Measurements from ENCODE around the gene CSMD2. TPM values are rescaled to one million over a fixed set of nuclear protein-coding genes. Genes with fewer than 3 reads are reported as not detected.

Gene CSMD2
- total and polyA plus RNA-seq, 2 of the 8 experiments (the other 6 are each of a cell fraction or from before 2014, with no cell fraction given): 7.0 to 14.7 TPM

- no peak overlapping the region for H2AFZ ChIP-seq (ENCODE audit: low read length)
- no peaks in the 10 kb centered on the region for H3K27me3 ChIP-seq (replicated peaks in 1 of 4; ENCODE audit: control insufficient read depth in 3 of 4, extremely low read depth in 1 of 4, insufficient read depth in 3 of 4, low read length in 3 of 4)
- no peak for FAIRE-seq
- WGBS, 2 experiments (ENCODE audit: extremely low coverage in 1 of 2, insufficient coverage in 1 of 2, insufficient read length in 1 of 2, insufficient replicate concordance in 2 of 2, low coverage in 1 of 2, low lambda C conversion rate in 2 of 2, missing lambda C conversion rate in 1 of 2): 76% methylated on average over 6 of the region's 6 CpGs; no CpG with 5 or more reads in 1 of the 2 experiments
- H3K4me2 ChIP-seq (ENCODE audit: insufficient read depth in 1 of 2, low read depth in 2 of 2, low read length in 2 of 2): no peak overlapping the region
- H4K20me1 ChIP-seq (replicated peaks in 1 of 2; ENCODE audit: control insufficient read depth in 1 of 2, insufficient read depth in 2 of 2, low read length in 2 of 2): no peaks in the 10 kb centered on the region
- H3K9ac ChIP-seq (replicated peaks in 1 of 4; ENCODE audit: extremely low read depth in 1 of 4, low read depth in 3 of 4, low read length in 3 of 4): no peak overlapping the region
- no peaks in the 10 kb centered on the region for H3K79me2 ChIP-seq (ENCODE audit: control insufficient read depth in 1 of 2, insufficient read depth in 2 of 2, low read length in 2 of 2)
- no peak overlapping the region for H3K27ac ChIP-seq (ENCODE audit: low read depth, low read length)
- no peaks in the 10 kb centered on the region for H3K79me1 ChIP-seq (ENCODE audit: low read depth, low read length)
- H4K5ac ChIP-seq (ENCODE audit: insufficient read length, low read depth, low read length): no peak overlapping the region
- no peaks in the 10 kb centered on the region; a peak in 2 of 8 replicates for H3K36me3 ChIP-seq (ENCODE audit: control insufficient read depth in 2 of 4, insufficient read depth in 4 of 4, low read length in 3 of 4)
- no peak overlapping the region for H2AK5ac ChIP-seq (ENCODE audit: low read depth, low read length)
- no peak overlapping the region for H3K4ac ChIP-seq (replicated peaks; ENCODE audit: insufficient read length, low read depth, low read length)
- no peak overlapping the region for H2BK15ac ChIP-seq (ENCODE audit: low read length)
- DNase-seq (ENCODE audit: low read depth in 1 of 2, low spot score in 2 of 2): no peak
- H4K91ac ChIP-seq (replicated peaks; ENCODE audit: insufficient read length, low read length): no peak overlapping the region
- H3K18ac ChIP-seq (ENCODE audit: extremely low read depth, low read length): no peak overlapping the region
- no peaks in the 10 kb centered on the region for H3K4me1 ChIP-seq (replicated peaks in 1 of 4; ENCODE audit: control insufficient read depth in 3 of 4, insufficient read depth in 4 of 4, low read length in 3 of 4)
- no peaks in the 10 kb centered on the region for H3K23me2 ChIP-seq (ENCODE audit: low read depth, low read length)
- H3K23ac ChIP-seq (ENCODE audit: insufficient read length): no peak overlapping the region
- ChIA-PET POLR2A (ENCODE audit: partially characterized antibody) (no interaction called here), CTCF (ENCODE audit: partially characterized antibody) (no interaction called here)
- H2BK120ac ChIP-seq (replicated peaks; ENCODE audit: low read depth, low read length): no peak overlapping the region
- H3K9me3 ChIP-seq (ENCODE audit: insufficient read depth in 2 of 2, low read depth in 1 of 2, low read length in 1 of 2): no peaks in the 10 kb centered on the region; a peak in 1 of 4 replicates
- H3K4me3 ChIP-seq (ENCODE audit: extremely low read depth in 1 of 4, insufficient read depth in 2 of 4, low read depth in 3 of 4, low read length in 4 of 4): no peak overlapping the region
- H2BK12ac ChIP-seq (ENCODE audit: low read depth, low read length): no peak overlapping the region
- H2BK20ac ChIP-seq (ENCODE audit: low read length): no peak overlapping the region
- no peak overlapping the region for H4K8ac ChIP-seq (ENCODE audit: extremely low read depth, insufficient read depth, low read length)
- H3K14ac ChIP-seq (ENCODE audit: insufficient read length): no peak overlapping the region
- no peak overlapping the region for H2BK5ac ChIP-seq (ENCODE audit: low read depth, low read length)
- H3K56ac ChIP-seq (replicated peaks; ENCODE audit: insufficient read length, low read depth, low read length): no peak overlapping the region
- TF ChIP-seq BACH1 (IDR thresholded peaks at IDR 0.05; ENCODE audit: low read length) (no peak), JUND (IDR thresholded peaks at IDR 0.05; ENCODE audit: low read length) (no peak), JUN (IDR thresholded peaks at IDR 0.05; ENCODE audit: low read depth, low read length) (no peak), CHD1 (IDR thresholded peaks at IDR 0.05; ENCODE audit: low read depth, low read length) (no peak), SUZ12 (IDR thresholded peaks at IDR 0.05; ENCODE audit: low read length) (no peak), RBBP5 (IDR thresholded peaks at IDR 0.05; ENCODE audit: borderline replicate concordance, low read depth, low read length) (no peak), SRF (IDR thresholded peaks at IDR 0.05; ENCODE audit: low read depth, low read length) (no peak), KDM5A (IDR thresholded peaks at IDR 0.05; ENCODE audit: low read length) (no peak), SIRT6 (IDR thresholded peaks at IDR 0.05; ENCODE audit: low read length) (no peak), SP1 (IDR thresholded peaks at IDR 0.05; ENCODE audit: low read depth, low read length) (no peak), EZH2 (IDR thresholded peaks at IDR 0.05; ENCODE audit: low read depth, low read length, severe bottlenecking) (no peak), KDM4A (IDR thresholded peaks at IDR 0.05; ENCODE audit: low read depth, low read length, severe bottlenecking) (no peak)
Measured at GRCh38 chr1:33822396-33822795, 342.6 kb downstream of the CSMD2 start.
